ENCODE data around the gene KRTAP13-2. TPM values are rescaled to one million over a fixed set of nuclear protein-coding genes. Genes with fewer than 3 reads are reported as not detected.
A peak's percentile ranks its signal among the peaks of the same experiment; 100 is the strongest.

KRTAP13-2 gene
- not detected in 2 replicates for polyA plus RNA-seq (2014; cell fraction: cytosol; rRNA removed)
- not detected in 2 replicates for polyA plus RNA-seq (2014; cell fraction: nucleus; rRNA removed)

- no peak for DNase-seq (ENCODE audit: low spot score)
Measured at GRCh38 chr21:30372139-30372770, at the start of gene KRTAP13-2. Gene KRTAP13-2, minus strand, starts transcription at chr21:30372271. Its CDS starts 58 bp downstream, at chr21:30372213.

GRCh38 chr21:30415993-30416392 lies 43.9 kb upstream of the KRTAP13-2 start:
- no peak for DNase-seq (ENCODE audit: low spot score)

- DNase-seq (ENCODE audit: low spot score) = peak; percentile 77
Measured at GRCh38 chr21:30408782-30409494, 36.9 kb upstream of the KRTAP13-2 start.

- no peak for DNase-seq (ENCODE audit: low spot score)
Measured at GRCh38 chr21:30395731-30396130, 23.7 kb upstream of the KRTAP13-2 start, which contains the start of gene KRTAP13-1. Gene KRTAP13-1, plus strand, starts transcription at chr21:30396031. Its CDS starts 56 bp downstream, at chr21:30396087.

- DNase-seq (ENCODE audit: low spot score) = peak; percentile 7
Measured at GRCh38 chr21:30391492-30392025, 19.5 kb upstream of the KRTAP13-2 start.

GRCh38 chr21:30382201-30382600 lies 10.1 kb upstream of the KRTAP13-2 start:
- DNase-seq (ENCODE audit: low spot score) = no peak

GRCh38 chr21:30355906-30356305 lies 16.2 kb downstream of the KRTAP13-2 start:
- no peak for DNase-seq (ENCODE audit: low spot score)

GRCh38 chr21:30354308-30355005 lies 17.6 kb downstream of the KRTAP13-2 start:
- no peak for DNase-seq (ENCODE audit: low spot score)

- DNase-seq (ENCODE audit: low spot score) = no peak
Measured at GRCh38 chr21:30351534-30351933, 20.5 kb downstream of the KRTAP13-2 start.

GRCh38 chr21:30349572-30349971 lies 22.5 kb downstream of the KRTAP13-2 start:
- no peak for DNase-seq (ENCODE audit: low spot score)

- no peak for DNase-seq (ENCODE audit: low spot score)
Measured at GRCh38 chr21:30348506-30348905, 23.6 kb downstream of the KRTAP13-2 start, which contains the start of gene KRTAP23-1. Gene KRTAP23-1, minus strand, starts transcription at chr21:30348606. Its CDS starts 0 bp downstream, at chr21:30348606.

GRCh38 chr21:30345014-30345413 lies 27.1 kb downstream of the KRTAP13-2 start:
- no peak for DNase-seq (ENCODE audit: low spot score)

- DNase-seq (ENCODE audit: low spot score) = peak; percentile 32
Measured at GRCh38 chr21:30340714-30341573, 31.1 kb downstream of the KRTAP13-2 start.

GRCh38 chr21:30338717-30339116 lies 33.4 kb downstream of the KRTAP13-2 start:
- no peak for DNase-seq (ENCODE audit: low spot score)

GRCh38 chr21:30337772-30338171 lies 34.3 kb downstream of the KRTAP13-2 start:
- DNase-seq (ENCODE audit: low spot score) = no peak

- no peak for DNase-seq (ENCODE audit: low spot score)
Measured at GRCh38 chr21:30337276-30337744, 34.8 kb downstream of the KRTAP13-2 start, which contains the start of gene KRTAP27-1. Gene KRTAP27-1, minus strand, starts transcription at chr21:30337694. Its CDS starts 26 bp downstream, at chr21:30337668.

GRCh38 chr21:30336596-30336995 lies 35.5 kb downstream of the KRTAP13-2 start:
- DNase-seq (ENCODE audit: low spot score) = no peak

GRCh38 chr21:30333736-30334135 lies 38.3 kb downstream of the KRTAP13-2 start:
- DNase-seq (ENCODE audit: low spot score) = no peak

GRCh38 chr21:30332681-30333080 lies 39.4 kb downstream of the KRTAP13-2 start:
- DNase-seq (ENCODE audit: low spot score) = no peak

- no peak for DNase-seq (ENCODE audit: low spot score)
Measured at GRCh38 chr21:30329203-30329875, 42.7 kb downstream of the KRTAP13-2 start.

Data from SK-N-DZ (cell line).